Osteoblast (primary cell): ENCODE measurements around the gene SPTBN2. TPM values are rescaled to one million over a fixed set of nuclear protein-coding genes. Genes with fewer than 3 reads are reported as not detected.

Source experiments
- DNase-seq: peaks from one replicate; pipeline ENCODE4 v3.0.0; 2011; ENCODE audit warnings: low spot score, mixed read lengths; ENCODE audit not compliant: insufficient read length; ENCODE audit errors: missing footprints
- H2AFZ ChIP-seq: 2 replicates; pipeline ENCODE4 v1.6.0; 2011; ENCODE audit warnings: mild to moderate bottlenecking, low read length
- H3K27ac ChIP-seq: 2 replicates; pipeline ENCODE4 v1.5.1; 2011; ENCODE audit warnings: mild to moderate bottlenecking, low read depth, low read length, moderate library complexity
- H3K27me3 ChIP-seq: 2 replicates; pipeline ENCODE4 v1.6.0; 2012; ENCODE audit warnings: mild to moderate bottlenecking, control low read depth, inconsistent platforms, low read length, moderate library complexity; ENCODE audit not compliant: insufficient read depth
- H3K36me3 ChIP-seq: 2 replicates; pipeline ENCODE4 v1.5.1; 2011; ENCODE audit warnings: mild to moderate bottlenecking, low read length, control low read depth, moderate library complexity; ENCODE audit not compliant: insufficient read depth
- H3K4me1 ChIP-seq: 2 replicates; pipeline ENCODE4 v1.5.1; 2011; ENCODE audit warnings: mild to moderate bottlenecking, low read length, control low read depth, moderate library complexity; ENCODE audit not compliant: insufficient read depth
- H3K4me2 ChIP-seq: 2 replicates; pipeline ENCODE4 v1.6.0; 2011; ENCODE audit warnings: mild to moderate bottlenecking, low read length; ENCODE audit not compliant: insufficient read depth
- H3K4me3 ChIP-seq: fragments of 200-600 bp; sonication (generic); 3 replicates; pipeline ENCODE4 v1.5.1; 2012; ENCODE audit warnings: mild to moderate bottlenecking, low read length, inconsistent platforms; ENCODE audit not compliant: insufficient read depth
- H3K79me2 ChIP-seq: 2 replicates; pipeline ENCODE4 v1.6.0; 2012; ENCODE audit warnings: mild to moderate bottlenecking, low read length, control low read depth, inconsistent platforms; ENCODE audit not compliant: insufficient read depth
- H3K9me3 ChIP-seq: 2 replicates; pipeline ENCODE4 v1.5.1; 2011; ENCODE audit warnings: low read depth, low read length, control low read depth
- H4K20me1 ChIP-seq: 2 replicates; pipeline ENCODE4 v1.6.0; 2012; ENCODE audit warnings: mild to moderate bottlenecking, low read length, control low read depth; ENCODE audit not compliant: insufficient read depth
- CTCF ChIP-seq: IDR thresholded peaks from 2 replicates; pipeline ENCODE4 v1.5.1; 2011; ENCODE audit warnings: mild to moderate bottlenecking, low read depth, low read length, moderate library complexity; ENCODE audit errors: extremely low read depth
- total RNA-seq: library from RNA; depleted of rRNA; stranded (reverse); fragments of >200 nt; gene quantifications from 2 replicates; pipeline ENCODE4 v1.2.3, GENCODE V29; 2012

SPTBN2 gene
- total RNA-seq, 1 donor = 2.2 TPM

DNA sequence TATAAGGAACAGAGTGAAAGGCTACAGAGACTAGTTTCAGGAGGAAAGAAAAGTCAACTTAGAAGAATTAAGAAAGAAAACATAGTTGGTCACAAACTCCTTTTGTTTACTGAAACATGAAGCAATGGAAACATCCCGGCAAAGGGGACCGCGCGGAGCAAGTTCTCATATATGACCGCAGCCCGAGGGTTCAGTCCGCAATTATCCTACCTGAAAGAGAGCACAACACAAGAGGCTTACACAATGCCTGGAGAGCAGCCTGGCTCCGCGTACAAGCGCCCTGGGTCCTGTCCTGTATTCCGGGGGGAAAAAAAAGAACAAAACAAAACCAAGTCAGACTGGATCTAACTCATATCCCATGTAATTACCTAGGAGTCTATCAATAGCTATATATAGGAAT, 63.6 kb downstream of the SPTBN2 start:
- no peak overlapping the region for H3K27ac ChIP-seq
- peaks cover 68% of the 10 kb centered on the region for H3K79me2 ChIP-seq
- peaks cover 21% of the 10 kb centered on the region for H4K20me1 ChIP-seq

DNA sequence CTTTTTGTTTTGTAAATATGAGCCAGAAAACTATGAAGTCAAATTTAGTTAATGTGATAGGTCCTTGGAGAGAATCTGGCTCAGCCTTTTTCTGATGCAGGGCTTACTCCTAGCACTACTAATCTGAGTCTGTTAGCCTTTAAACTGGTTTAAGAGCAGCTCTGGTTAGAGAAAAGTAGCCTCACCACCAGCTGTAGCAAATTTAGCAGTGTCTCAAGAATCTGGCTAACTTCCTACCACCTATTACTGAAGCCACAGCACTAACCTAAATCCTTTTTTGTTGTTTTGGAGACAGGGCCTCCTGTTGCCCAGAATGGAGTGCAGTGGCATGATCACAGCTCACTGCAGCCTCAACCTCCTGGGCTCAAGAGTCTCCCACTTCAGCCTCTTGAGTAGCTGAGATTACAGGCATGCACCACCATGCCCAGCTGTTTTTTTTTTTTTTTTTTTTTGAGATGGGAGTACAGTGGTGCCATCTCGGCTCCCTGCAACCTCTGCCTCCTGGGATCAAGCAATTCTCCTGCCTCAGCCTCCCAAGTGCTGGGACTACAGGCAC, 65.2 kb downstream of the SPTBN2 start:
- H4K20me1 ChIP-seq = peaks cover 16% of the 10 kb centered on the region
- no peak overlapping the region for H3K27ac ChIP-seq
- no peak for TF ChIP-seq CTCF
- H3K4me2 ChIP-seq = no peak overlapping the region
- peaks cover 66% of the 10 kb centered on the region for H3K79me2 ChIP-seq
- H2AFZ ChIP-seq = no peak overlapping the region
- peak; percentile 58 for DNase-seq
- no peaks in the 10 kb centered on the region for H3K27me3 ChIP-seq
- no peaks in the 10 kb centered on the region for H3K4me1 ChIP-seq
- no peak overlapping the region for H3K4me3 ChIP-seq
- peaks cover 59% of the 10 kb centered on the region for H3K36me3 ChIP-seq
- no peaks in the 10 kb centered on the region for H3K9me3 ChIP-seq

More for the DNA sequence above, 63.6 kb downstream of the SPTBN2 start:
- DNase-seq = no peak
- Histone ChIP-seq H3K27me3 (no peaks in the 10 kb centered on the region), H3K4me3 (no peak overlapping the region), H3K4me2 (no peak overlapping the region), H3K4me1 (no peaks in the 10 kb centered on the region), H3K36me3 (peaks cover 57% of the 10 kb centered on the region), H2AFZ (no peak overlapping the region), H3K9me3 (no peaks in the 10 kb centered on the region)
- TF ChIP-seq CTCF = no peak

DNA sequence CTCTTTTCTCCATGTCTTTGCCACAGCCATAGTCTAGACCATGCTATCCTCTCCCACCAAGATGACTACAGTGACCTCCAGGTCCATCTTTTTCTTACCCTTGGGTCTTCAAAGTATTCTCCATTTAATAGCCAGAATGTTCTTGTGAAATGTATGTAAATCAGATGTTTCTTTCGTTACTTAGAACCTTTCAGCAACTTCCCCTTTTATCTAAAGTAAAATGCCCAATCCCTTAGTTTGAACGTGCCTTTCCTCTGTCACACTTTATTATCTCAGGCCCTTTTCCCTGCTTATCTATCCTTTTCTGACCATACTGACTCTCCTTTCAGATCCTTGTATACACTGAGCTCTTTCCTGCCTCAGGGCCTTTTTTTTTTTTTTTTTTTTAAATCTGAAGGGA, 69.3 kb downstream of the SPTBN2 start:
- no peak overlapping the region for H3K27ac ChIP-seq
- no peak for TF ChIP-seq CTCF
- peaks cover 46% of the 10 kb centered on the region for H3K36me3 ChIP-seq
- H3K27me3 ChIP-seq = no peaks in the 10 kb centered on the region
- no peak overlapping the region for H3K4me2 ChIP-seq
- no peak overlapping the region for H2AFZ ChIP-seq
- H3K79me2 ChIP-seq = peaks cover 64% of the 10 kb centered on the region
- peak; percentile 29 for DNase-seq
- no peak overlapping the region for H3K4me3 ChIP-seq
- no peaks in the 10 kb centered on the region for H3K4me1 ChIP-seq
- no peaks in the 10 kb centered on the region for H3K9me3 ChIP-seq
- peaks cover 24% of the 10 kb centered on the region for H4K20me1 ChIP-seq

DNA sequence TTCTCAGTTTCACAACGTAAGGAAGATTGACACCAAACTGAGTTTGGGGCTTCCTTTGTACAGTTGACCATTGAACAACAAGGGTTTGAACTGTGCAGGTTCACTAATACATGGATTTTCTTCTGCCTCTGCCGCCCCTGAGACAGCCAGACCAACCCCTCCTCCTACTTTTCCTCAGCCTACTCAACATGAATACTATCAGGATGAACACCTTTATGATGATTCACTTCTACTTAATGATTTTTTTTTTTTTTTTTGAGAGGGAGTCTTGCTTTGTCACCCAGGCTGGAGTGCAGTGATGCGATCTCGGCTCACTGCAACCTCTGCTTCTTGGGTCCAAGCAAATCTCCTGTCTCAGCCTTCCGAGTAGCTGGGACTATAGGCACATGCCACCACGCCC, 75.9 kb downstream of the SPTBN2 start:
- Histone ChIP-seq H3K4me3 (no peak overlapping the region), H3K4me1 (no peaks in the 10 kb centered on the region), H3K4me2 (no peak overlapping the region), H3K9me3 (no peaks in the 10 kb centered on the region), H3K27me3 (no peaks in the 10 kb centered on the region), H3K36me3 (peaks cover 50% of the 10 kb centered on the region), H3K79me2 (peaks cover 77% of the 10 kb centered on the region), H2AFZ (no peak overlapping the region), H4K20me1 (peaks cover 38% of the 10 kb centered on the region), H3K27ac (no peak overlapping the region)
- no peak for DNase-seq
- TF ChIP-seq CTCF = no peak
